NCI-H2107 (cell line): ENCODE measurements around the gene ADGRB3.
"Not testable (repeated sequence)": the region's sequence is repeated elsewhere in the genome, so short reads cannot be mapped to it uniquely, and the experiment has no call there.

Experiments used
- DNase-seq: peaks from one replicate; lab custom pipeline; 2025; lab: John Stamatoyannopoulos, UW

ADGRB3 gene

GRCh38 chr6:68649669-68650068 lies 14.6 kb downstream of the ADGRB3 start:
- DNase-seq: no peak

GRCh38 chr6:68650142-68650541 lies 15.1 kb downstream of the ADGRB3 start:
- DNase-seq: no peak

DNA sequence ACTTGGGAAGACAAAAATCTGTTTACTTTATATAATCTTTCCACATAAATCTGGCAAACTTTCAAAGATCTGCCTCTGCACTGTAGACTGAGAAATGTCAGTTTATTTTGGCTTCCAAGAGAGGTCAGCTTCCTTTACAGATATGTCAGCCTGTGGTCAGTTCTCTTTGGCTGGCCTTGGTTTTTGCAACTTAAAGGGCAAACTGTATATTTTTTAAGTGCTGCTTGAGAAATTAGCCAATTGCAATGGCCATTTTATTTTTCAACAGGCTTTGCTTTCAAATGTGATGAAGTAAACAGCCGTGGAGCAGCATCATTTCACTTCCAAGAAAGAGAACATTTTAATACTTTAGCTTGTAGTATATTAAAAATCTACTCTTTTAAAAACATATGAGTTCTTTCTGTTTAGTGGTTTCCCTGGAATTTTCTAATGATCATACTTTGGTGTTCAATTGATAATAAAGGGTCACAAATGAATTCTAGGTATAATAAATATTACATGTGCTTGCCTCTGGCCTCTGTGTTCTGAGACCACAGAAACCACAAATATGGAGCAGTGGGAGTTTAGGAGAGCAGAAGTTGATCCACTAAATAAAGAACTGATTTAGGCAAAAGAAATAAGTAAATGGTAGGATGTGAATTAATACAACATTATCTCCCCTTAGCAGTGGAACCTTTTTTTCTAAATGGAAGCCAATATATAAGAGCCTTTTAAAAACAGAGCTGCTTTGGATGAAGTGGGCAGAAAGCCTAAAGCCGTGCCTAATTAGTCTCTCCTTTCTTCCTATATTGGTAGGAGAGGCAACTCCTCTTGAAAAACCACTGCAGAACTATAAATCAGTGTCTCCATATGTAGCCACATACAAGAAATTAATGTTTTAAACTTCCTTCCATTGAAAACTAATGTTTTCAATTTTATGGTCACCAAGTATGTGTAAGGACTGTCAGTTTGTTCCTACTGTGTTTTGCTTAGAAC lies 16.2 kb downstream of the ADGRB3 start:
- no peak for DNase-seq

DNA sequence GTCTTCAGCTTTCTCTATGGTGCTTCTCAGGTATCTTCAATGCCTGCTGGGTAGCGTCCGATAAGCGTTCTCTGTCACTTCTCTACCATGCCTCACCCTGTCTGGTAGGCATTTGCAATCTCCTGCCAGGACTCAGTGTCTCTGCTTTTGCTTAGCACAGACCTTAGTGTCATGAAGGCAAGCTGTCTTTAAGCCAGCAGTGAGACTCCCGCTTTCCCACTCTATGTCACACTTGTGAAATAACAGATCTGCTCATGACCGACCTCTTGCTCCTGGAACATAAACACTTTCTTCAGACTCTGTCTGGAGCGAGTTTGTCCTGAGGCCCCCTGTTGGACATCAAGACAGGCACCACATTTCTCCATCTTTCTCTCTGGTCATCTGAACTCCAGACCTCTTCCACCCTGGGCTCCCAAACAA lies 17.0 kb downstream of the ADGRB3 start:
- no peak for DNase-seq

- no peak for DNase-seq
Measured at GRCh38 chr6:68653074-68653705, 18.1 kb downstream of the ADGRB3 start.

GRCh38 chr6:68653706-68654089 lies 18.6 kb downstream of the ADGRB3 start:
- DNase-seq: no peak

- no peak for DNase-seq
Measured at GRCh38 chr6:68654134-68654533, 19.1 kb downstream of the ADGRB3 start.

DNA sequence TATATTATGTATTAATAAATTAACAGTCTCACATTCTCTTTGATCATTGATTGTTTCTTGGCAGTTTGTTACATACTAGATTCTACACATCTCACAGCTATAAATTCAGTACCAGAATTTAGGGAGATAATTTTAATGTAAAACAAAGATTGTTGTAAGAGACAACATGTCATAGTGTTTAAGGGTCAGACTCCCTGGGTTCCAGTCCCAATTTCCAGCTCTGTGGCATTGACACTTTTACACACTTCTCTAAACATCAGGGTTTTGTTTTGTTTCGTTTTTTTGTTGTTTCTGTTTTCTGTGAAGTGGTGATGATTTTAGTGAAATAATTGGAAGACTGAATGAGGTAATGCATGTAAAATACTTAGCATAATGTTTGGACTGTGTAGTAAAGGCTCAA lies 19.9 kb downstream of the ADGRB3 start:
- DNase-seq: no peak

- DNase-seq: no peak
Measured at GRCh38 chr6:68657374-68658139, 22.5 kb downstream of the ADGRB3 start.

DNA sequence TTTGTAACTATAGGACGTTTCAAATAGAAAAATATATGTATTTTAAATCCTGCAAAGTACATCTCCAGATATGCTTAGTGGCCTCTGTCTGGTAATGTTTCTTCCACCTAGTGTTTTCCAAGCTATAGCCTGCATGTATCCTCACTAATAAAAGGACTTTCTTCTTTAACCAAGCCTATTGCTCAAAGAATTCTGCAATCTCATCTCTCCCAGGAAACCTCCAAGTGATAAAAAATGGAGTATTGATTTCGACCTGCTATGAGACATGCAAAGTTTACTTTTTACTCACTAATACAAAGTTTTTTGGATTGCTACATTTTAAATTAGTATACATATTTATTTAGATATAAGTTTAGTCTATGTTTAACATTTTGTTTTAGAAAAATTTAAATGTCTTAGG lies 23.3 kb downstream of the ADGRB3 start:
- no peak for DNase-seq

DNA sequence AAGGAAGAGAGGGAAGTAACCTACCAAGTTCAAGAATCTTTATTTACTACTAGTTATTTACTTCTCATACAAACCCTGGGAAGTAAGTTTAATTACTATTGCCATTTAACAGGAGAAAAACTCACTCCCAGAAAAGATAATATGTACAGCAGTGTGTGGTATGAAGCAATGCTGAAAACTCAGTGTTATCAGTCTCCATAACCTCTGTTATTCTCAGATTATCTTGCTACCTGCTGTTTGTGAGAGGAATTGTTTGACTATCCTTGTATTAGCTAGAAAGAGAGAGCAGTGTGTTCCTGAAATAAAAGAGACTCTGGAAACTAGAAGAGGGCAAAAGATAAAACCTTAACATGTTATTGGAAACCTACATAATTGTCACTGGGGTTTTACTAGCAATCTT lies 38.2 kb downstream of the ADGRB3 start:
- DNase-seq: no peak

- no peak for DNase-seq
Measured at GRCh38 chr6:68675548-68675947, 40.5 kb downstream of the ADGRB3 start.

GRCh38 chr6:68676094-68676493 lies 41.0 kb downstream of the ADGRB3 start:
- not testable (repeated sequence) for DNase-seq

GRCh38 chr6:68677058-68677457 lies 42.0 kb downstream of the ADGRB3 start:
- DNase-seq: no peak

DNA sequence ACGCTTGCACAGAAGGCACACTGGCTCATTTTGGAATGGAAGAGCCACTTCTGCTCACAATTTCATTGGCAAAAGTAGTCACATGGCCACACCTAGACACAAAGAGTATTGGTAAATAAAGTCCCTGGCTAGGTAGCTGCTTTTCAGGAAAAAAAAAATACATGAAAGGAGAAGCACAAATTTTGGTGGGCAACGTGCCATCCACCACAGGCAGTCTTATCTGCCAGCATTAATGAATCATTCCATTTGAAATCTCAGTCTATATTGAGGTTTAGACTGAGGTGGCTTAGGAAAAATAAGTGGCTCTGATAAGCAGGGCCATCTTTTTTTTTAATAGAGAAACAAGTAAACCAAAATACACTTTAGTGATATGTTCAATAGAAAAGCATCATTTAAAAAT lies 44.3 kb downstream of the ADGRB3 start:
- DNase-seq: no peak

GRCh38 chr6:68680264-68680663 lies 45.2 kb downstream of the ADGRB3 start:
- DNase-seq: no peak

DNA sequence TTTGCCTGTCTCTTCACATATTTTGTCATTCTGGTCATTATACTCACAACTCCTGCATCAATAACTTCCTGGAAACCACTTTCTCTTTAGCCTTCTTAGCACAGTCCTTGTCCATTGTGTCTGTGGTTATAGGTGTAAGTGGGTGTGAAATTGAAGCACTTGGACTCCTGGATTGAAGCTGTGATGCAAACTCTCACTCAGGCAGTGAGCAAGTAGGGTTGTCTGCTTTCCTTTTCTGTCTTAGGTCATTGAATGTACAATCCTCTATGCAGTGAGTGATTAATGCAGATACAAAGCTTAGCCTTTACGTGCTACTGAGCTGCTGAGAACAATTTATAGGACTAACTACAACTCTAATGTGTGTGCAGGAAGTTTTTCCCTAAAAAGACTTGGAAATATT lies 54.8 kb downstream of the ADGRB3 start:
- DNase-seq: peak; percentile 18

- no peak for DNase-seq
Measured at GRCh38 chr6:68691120-68691519, 56.0 kb downstream of the ADGRB3 start.

DNA sequence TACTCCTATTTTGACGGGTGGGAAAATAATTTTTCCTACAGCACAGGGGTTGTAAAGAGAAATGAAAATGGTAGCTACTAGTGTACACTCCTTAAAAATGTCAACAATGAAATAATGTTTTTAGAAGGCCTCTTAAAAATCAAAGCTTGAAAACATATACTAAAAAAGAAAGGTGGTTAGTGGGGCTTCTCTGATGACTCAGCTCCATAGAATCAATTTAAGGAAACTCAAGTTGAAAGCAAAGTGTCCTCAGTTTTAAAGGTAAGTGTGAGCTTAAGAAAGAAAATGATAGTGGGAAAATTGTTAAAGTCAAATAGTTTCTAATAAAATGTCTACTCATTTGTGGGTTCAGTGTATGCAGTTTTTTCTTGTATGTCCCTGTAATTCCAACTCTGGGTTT lies 58.2 kb downstream of the ADGRB3 start:
- DNase-seq: no peak

- DNase-seq: no peak
Measured at GRCh38 chr6:68695403-68695802, 60.3 kb downstream of the ADGRB3 start.

DNA sequence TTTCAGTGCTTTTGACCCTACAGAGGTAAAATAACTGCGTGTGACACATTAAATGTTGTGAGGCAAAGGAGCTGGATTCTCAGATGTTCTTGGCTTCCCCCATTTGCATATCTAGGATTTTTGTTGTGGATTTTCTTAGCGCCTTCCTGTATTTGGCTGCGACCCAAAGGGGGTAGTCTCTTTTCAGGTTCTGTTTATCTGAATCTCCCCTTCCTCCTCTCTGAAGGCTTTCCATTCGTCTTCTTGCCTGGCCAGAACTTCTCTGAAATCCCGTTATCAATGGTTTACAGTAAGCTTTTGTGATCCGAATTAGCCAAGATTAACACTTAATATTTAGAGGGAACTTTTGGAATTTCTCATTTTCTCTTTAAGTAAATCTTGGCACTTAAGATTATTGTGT lies 60.8 kb downstream of the ADGRB3 start:
- DNase-seq: no peak

GRCh38 chr6:68697394-68697793 lies 62.3 kb downstream of the ADGRB3 start:
- no peak for DNase-seq

DNA sequence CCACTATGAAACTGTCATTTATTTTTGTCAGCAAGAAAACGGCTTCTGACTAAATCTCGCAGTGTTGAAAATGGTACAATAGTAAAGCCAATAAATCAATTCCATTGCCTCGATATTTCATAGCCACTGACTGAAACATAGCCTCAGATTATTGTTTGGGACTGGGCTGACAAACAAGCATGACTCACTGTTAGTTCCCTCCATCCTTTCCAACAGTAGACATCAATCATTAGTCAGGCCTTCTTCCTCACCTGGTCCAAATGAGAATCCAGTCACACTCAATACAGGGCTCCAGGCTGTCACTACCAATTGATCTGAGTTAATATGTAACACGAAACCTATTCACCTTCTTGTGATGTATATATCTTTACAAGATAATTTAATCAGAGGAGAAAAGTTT lies 66.1 kb downstream of the ADGRB3 start:
- DNase-seq: no peak
